T-cell (primary cell): Measurements from ENCODE around the gene CCDC160. TPM values are rescaled to one million over a fixed set of nuclear protein-coding genes. Genes with fewer than 3 reads are reported as not detected.
"Not testable (repeated sequence)": the region's sequence is repeated elsewhere in the genome, so short reads cannot be mapped to it uniquely, and the experiment has no call there.

ENCODE experiments used
- ATAC-seq, 4 experiments: fragments of 200-7000 bp in 3 of 4; fragments of 150-1000 bp in 1 of 4; cut with Tn5 transposase; replicated peaks in 1 of 4; 1 replicate in 3 of 4; 2 replicates in 1 of 4; pipeline ENCODE4 v1.10.0; 2021; ENCODE audit warnings: moderate library complexity in 3 of 4, mild to moderate bottlenecking in 2 of 4, moderate number of reproducible peaks in 1 of 4
- CTCF ChIA-PET, 2 donors: fragments of 300-600 bp; sonication (Branson Sonifier 250); formaldehyde crosslinking; loops; one replicate each; lab custom pipeline; 2022; ENCODE audit warnings: antibody characterized with exemption in 2 of 2; lab: Charles Lee
- POLR2A ChIA-PET, 2 donors: fragments of 300-600 bp; sonication (Branson Sonifier 250); formaldehyde crosslinking; loops; one replicate each; lab custom pipeline; 2022; ENCODE audit warnings: antibody characterized with exemption in 2 of 2; lab: Charles Lee
- DNase-seq, 35 experiments: peaks; one replicate each; pipeline versions ENCODE4 v3.0.0 to v3.0.0-alpha.2; 2013 to 2023
- H3K27ac ChIP-seq: one replicate; pipeline ENCODE4 v1.5.1; 2013; ENCODE audit warnings: low read length
- H3K27me3 ChIP-seq, 2 experiments: replicated peaks in 1 of 2; 1 replicate in 1 of 2; 2 replicates in 1 of 2; pipeline versions ENCODE4 v1.6.1 to v1.7.0; 2013; ENCODE audit warnings: low read length in 1 of 2, mixed read lengths in 1 of 2; ENCODE audit not compliant: control insufficient read depth in 2 of 2, insufficient read depth in 2 of 2; ENCODE audit errors: extremely low read depth in 1 of 2
- H3K36me3 ChIP-seq, 2 donors: 1 replicate in 1 of 2; 2 replicates in 1 of 2; pipeline versions ENCODE4 v1.6.1 to v1.7.0; 2013; ENCODE audit warnings: low read length in 1 of 2; ENCODE audit not compliant: control insufficient read depth in 2 of 2, insufficient read depth in 1 of 2; ENCODE audit errors: extremely low read depth in 1 of 2
- H3K4me1 ChIP-seq, 2 experiments: 1 replicate in 1 of 2; 2 replicates in 1 of 2; pipeline versions ENCODE4 v1.6.1 to v1.7.0; 2013; ENCODE audit warnings: low read length in 2 of 2, mixed read lengths in 1 of 2; ENCODE audit not compliant: insufficient read depth in 2 of 2, control insufficient read depth in 1 of 2; ENCODE audit errors: extremely low read depth in 1 of 2
- H3K4me3 ChIP-seq, 2 donors: 1 replicate in 1 of 2; 2 replicates in 1 of 2; pipeline versions ENCODE4 v1.5.1 to v1.7.0; 2013; ENCODE audit warnings: mild to moderate bottlenecking in 2 of 2, low read length in 1 of 2, moderate library complexity in 1 of 2; ENCODE audit not compliant: control insufficient read depth in 1 of 2; ENCODE audit errors: extremely low read depth in 1 of 2
- H3K9me3 ChIP-seq: 2 replicates; pipeline ENCODE4 v1.7.0; 2013
- H3K27ac Mint-ChIP-seq, 2 donors: one replicate each; pipeline ENCODE4 v1.8.0; 2020 to 2021; ENCODE audit warnings: mild to moderate bottlenecking in 2 of 2, mixed read lengths in 2 of 2
- H3K27me3 Mint-ChIP-seq, 2 donors: one replicate each; pipeline ENCODE4 v1.8.0; 2021 to 2022; ENCODE audit warnings: mixed read lengths in 2 of 2
- H3K36me3 Mint-ChIP-seq: one replicate; pipeline ENCODE4 v1.8.0; 2021; ENCODE audit warnings: mixed read lengths
- H3K4me1 Mint-ChIP-seq, 3 donors: one replicate each; pipeline ENCODE4 v1.8.0; 2020 to 2022; ENCODE audit warnings: mixed read lengths in 3 of 3, mild to moderate bottlenecking in 1 of 3
- H3K4me3 Mint-ChIP-seq, 3 donors: one replicate each; pipeline ENCODE4 v1.8.0; 2020 to 2022; ENCODE audit warnings: mild to moderate bottlenecking in 3 of 3, mixed read lengths in 3 of 3, moderate library complexity in 3 of 3
- H3K9me3 Mint-ChIP-seq, 3 donors: one replicate each; pipeline ENCODE4 v1.8.0; 2020 to 2022; ENCODE audit warnings: mixed read lengths in 3 of 3
- WGBS: methylation state at CpG from one replicate; pipeline ENCODE4 v1.1.5; 2013; ENCODE audit warnings: missing lambda C conversion rate; ENCODE audit not compliant: insufficient coverage; 5-methylcytosine and 5-hydroxymethylcytosine counted together
- total RNA-seq, 35 experiments: library from RNA in 6 of 35; stranded (reverse) in 6 of 35; fragments of 120-200 nt in 1 of 35; gene quantifications; one replicate each; pipeline versions ENCODE4 v1.2.1 to v1.2.4 and lab custom pipeline; 2013 to 2026

The CCDC160 gene
- total RNA-seq, 5 donors from 2014 or later (not counting 1 experiment from before 2014, with no cell fraction given), result not detected

DNA sequence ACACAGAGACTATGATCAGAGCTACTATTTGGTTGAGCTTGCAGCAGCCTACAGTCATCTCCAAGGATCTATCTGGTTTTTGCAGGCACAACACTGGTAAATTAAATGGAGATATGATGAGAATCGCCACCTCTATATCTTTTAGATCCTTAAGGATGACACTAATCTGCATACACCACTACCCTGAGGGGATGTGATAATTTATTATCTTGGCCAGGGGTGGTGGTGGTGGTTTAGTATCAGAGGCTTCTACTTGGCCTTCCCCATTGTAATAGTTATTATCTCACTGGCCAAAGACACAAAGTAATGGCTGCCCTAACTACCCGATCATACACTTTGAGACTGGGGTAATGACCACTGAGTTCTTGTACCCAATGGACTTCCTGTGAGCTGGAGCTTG, 21.2 kb downstream of the CCDC160 start:
- H3K36me3 Mint-ChIP-seq, result no peaks in the 10 kb centered on the region
- whole genome bisulfite sequencing, result 80% methylated on average over 1 of the region's 2 CpGs

DNA sequence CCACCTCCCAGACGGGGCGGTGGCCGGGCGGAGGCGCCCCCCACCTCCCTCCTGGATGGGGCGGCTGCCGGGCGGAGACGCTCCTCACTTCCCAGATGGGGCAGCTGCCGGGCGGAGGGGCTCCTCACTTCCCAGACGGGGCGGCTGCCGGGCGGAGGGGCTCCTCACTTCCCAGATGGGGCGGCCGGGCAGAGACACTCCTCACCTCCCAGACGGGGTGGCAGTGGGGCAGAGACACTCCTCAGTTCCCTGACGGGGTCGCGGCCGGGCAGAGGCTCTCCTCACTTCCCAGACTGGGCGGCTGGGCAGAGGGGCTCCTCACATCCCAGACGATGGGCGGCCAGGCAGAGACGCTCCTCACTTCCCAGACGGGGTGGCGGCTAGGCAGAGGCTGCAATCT, 49.0 kb downstream of the CCDC160 start:
- POLR2A ChIA-PET, H3K27ac ChIP-seq, ATAC-seq, H3K36me3 Mint-ChIP-seq, H3K4me1 Mint-ChIP-seq, H3K27ac Mint-ChIP-seq, H3K4me3 ChIP-seq, DNase-seq, H3K9me3 ChIP-seq, H3K36me3 ChIP-seq, H3K4me1 ChIP-seq, H3K4me3 Mint-ChIP-seq, CTCF ChIA-PET, H3K9me3 Mint-ChIP-seq, H3K27me3 ChIP-seq: not testable (repeated sequence)
- H3K27me3 Mint-ChIP-seq, result peaks cover 7 to 29% of the 10 kb centered on the region in 2 donors
- WGBS, result 92% methylated on average over 6 of the region's 28 CpGs

More for the DNA sequence above, 21.2 kb downstream of the CCDC160 start:
- Mint-ChIP-seq H3K4me1 (peaks cover 0 to 2% (median 0%) of the 10 kb centered on the region in 3 donors), H3K27ac (no peak overlapping the region), H3K9me3 (no peaks in the 10 kb centered on the region), H3K4me3 (no peak overlapping the region), H3K27me3 (peaks cover 0 to 22% of the 10 kb centered on the region in 2 donors)
- H3K9me3 ChIP-seq, result no peaks in the 10 kb centered on the region
- H3K36me3 ChIP-seq, result no peaks in the 10 kb centered on the region
- ChIA-PET CTCF (no interaction called here), POLR2A (no interaction called here)
- H3K4me3 ChIP-seq, result no peak overlapping the region
- H3K4me1 ChIP-seq, result no peaks in the 10 kb centered on the region
- ATAC-seq, result no peak
- no peak for DNase-seq
- no peaks in the 10 kb centered on the region for H3K27me3 ChIP-seq
- H3K27ac ChIP-seq, result no peak overlapping the region

DNA sequence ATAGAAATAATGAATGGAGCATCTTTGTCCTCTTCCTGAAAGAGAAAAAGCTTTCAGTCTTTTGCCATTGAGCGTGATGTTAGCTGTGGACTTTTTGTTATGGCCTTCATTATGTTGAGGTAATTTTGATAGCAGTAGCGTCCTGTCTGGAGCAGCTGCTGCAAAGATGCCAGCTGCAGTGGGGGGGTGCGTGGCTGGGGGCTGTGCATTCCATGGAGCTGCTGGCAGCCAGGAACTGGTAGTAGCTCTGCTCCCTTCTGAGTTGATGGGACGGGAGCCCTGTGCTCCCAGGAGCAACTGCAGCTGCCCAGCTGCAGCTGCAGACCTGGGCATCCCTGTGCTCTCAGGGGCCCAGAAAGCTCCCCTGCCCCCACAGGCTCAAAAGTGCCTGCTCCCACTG, 50.4 kb downstream of the CCDC160 start:
- H3K4me1 Mint-ChIP-seq, result no peaks in the 10 kb centered on the region
- DNase-seq (no peak), ATAC-seq (no peak)
- H3K27ac ChIP-seq, result no peak overlapping the region
- no peaks in the 10 kb centered on the region for H3K36me3 Mint-ChIP-seq
- H3K27me3 Mint-ChIP-seq, result peaks cover 2 to 19% of the 10 kb centered on the region in 2 donors
- WGBS, result 48% methylated on average over 2 of the region's 4 CpGs
- H3K27me3 ChIP-seq, result no peaks in the 10 kb centered on the region
- no peaks in the 10 kb centered on the region for H3K9me3 ChIP-seq
- no peak overlapping the region for H3K4me3 ChIP-seq
- peaks cover 0 to 1% (median 0%) of the 10 kb centered on the region in 3 donors for H3K9me3 Mint-ChIP-seq
- CTCF ChIA-PET, result no interaction called here
- H3K27ac Mint-ChIP-seq, result no peak overlapping the region
- H3K36me3 ChIP-seq, result no peaks in the 10 kb centered on the region
- H3K4me3 Mint-ChIP-seq, result no peak overlapping the region
- POLR2A ChIA-PET, result no interaction called here
- H3K4me1 ChIP-seq, result no peaks in the 10 kb centered on the region

DNA sequence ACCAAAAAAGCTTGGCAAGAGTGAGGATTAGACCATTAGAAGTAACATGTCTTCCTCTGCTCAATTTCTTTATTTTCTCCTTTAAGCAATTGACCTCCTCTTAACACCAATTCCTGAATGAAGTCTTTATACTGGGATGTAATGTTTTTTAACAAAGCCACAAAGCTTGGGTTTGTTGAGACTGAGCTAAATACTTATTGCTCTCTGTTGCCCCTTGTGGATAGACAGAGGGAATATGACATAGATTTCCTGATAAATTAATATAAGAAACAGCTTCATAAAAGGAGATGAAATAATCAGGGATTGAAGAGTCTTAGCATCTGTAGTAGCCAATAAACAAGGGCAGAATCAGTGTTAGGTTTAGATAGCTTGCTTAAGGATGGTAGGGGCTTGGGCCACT, 57.6 kb downstream of the CCDC160 start:
- ChIA-PET POLR2A (no interaction called here), CTCF (no interaction called here)
- H3K9me3 ChIP-seq, result no peaks in the 10 kb centered on the region
- H3K9me3 Mint-ChIP-seq, result peaks cover 5 to 10% (median 5%) of the 10 kb centered on the region in 3 donors
- H3K4me1 Mint-ChIP-seq, result no peaks in the 10 kb centered on the region
- H3K4me3 Mint-ChIP-seq, result no peak overlapping the region
- DNase-seq (no peak), ATAC-seq (no peak)
- H3K36me3 ChIP-seq, result no peaks in the 10 kb centered on the region
- H3K27ac Mint-ChIP-seq, result no peak overlapping the region
- no peaks in the 10 kb centered on the region for H3K36me3 Mint-ChIP-seq
- H3K27ac ChIP-seq, result no peak overlapping the region
- peaks cover 7 to 27% of the 10 kb centered on the region in 2 donors for H3K27me3 Mint-ChIP-seq
- H3K4me3 ChIP-seq, result no peak overlapping the region
- H3K27me3 ChIP-seq, result no peaks in the 10 kb centered on the region
- H3K4me1 ChIP-seq, result no peaks in the 10 kb centered on the region

Other genes with a start within 250 kb of the CCDC160 start
- 10 to 100 TPM; 12.4 to 19.2 (median 18.8) TPM for gene PHF6, start 136.1 kb downstream of the CCDC160 start, total RNA-seq
- gene HPRT1, start 223.0 kb downstream of the CCDC160 start, total RNA-seq, result 10 to 100 TPM; 16.0 to 24.8 (median 17.6) TPM